ENCODE data around the gene LINS1. TPM values are rescaled to one million over a fixed set of nuclear protein-coding genes. Genes with fewer than 3 reads are reported as not detected.

LINS1 gene
- polyA plus RNA-seq (ENCODE audit: low read depth in 6 of 6) = 10 to 100 TPM; 10.2 to 25.3 (median 17.2) TPM

- no peak within 1 kb of the TSS for H3K4me3 Mint-ChIP-seq
- H3K36me3 Mint-ChIP-seq = peaks cover 0 to 3% of the 10 kb centered on the region in 2 donors
- ATAC-seq (ENCODE audit: low read depth in 2 of 2) (peak; percentile 85 to 87), DNase-seq (peak; percentile 100)
- no peaks in the 10 kb centered on the region for H3K9me3 Mint-ChIP-seq
- H3K4me1 Mint-ChIP-seq = peaks cover 20 to 35% (median 35%) of the 10 kb centered on the region in 3 donors
- peak within 1 kb of the TSS in 4 of 6 donors; percentile 69 to 97 (median 97) for H3K27ac Mint-ChIP-seq
- H3K27me3 Mint-ChIP-seq = no peaks in the 10 kb centered on the region
Measured at GRCh38 chr15:100602064-100602822, at the start of gene LINS1, which contains the start of gene ASB7. Gene LINS1 (minus strand): TSS chr15:100602184. CDS start chr15:100580842, 21,342 bp downstream. Gene ASB7 (plus strand): TSS chr15:100602589. CDS start chr15:100612217, 9,628 bp downstream.

- Mint-ChIP-seq H3K27ac (no peak overlapping the region), H3K4me3 (no peak overlapping the region), H3K36me3 (peaks cover 0 to 5% of the 10 kb centered on the region in 2 donors), H3K27me3 (no peaks in the 10 kb centered on the region), H3K9me3 (no peaks in the 10 kb centered on the region), H3K4me1 (peaks cover 0 to 3% (median 0%) of the 10 kb centered on the region in 3 donors)
- ATAC-seq (ENCODE audit: low read depth in 2 of 2) = no peak
- DNase-seq = no peak
Measured at GRCh38 chr15:100651253-100651652, 49.3 kb upstream of the LINS1 start.

- no peak overlapping the region for H3K27ac Mint-ChIP-seq
Measured at GRCh38 chr15:100650685-100651084, 48.7 kb upstream of the LINS1 start.

GRCh38 chr15:100648951-100649350, 47.0 kb upstream of the LINS1 start:
- H3K4me1 Mint-ChIP-seq = peaks cover 0 to 10% (median 0%) of the 10 kb centered on the region in 3 donors
- no peak overlapping the region for H3K4me3 Mint-ChIP-seq
- peaks cover 0 to 5% of the 10 kb centered on the region in 2 donors for H3K36me3 Mint-ChIP-seq
- ATAC-seq (ENCODE audit: low read depth in 2 of 2) = no peak
- H3K27ac Mint-ChIP-seq = no peak overlapping the region
- no peak for DNase-seq
- H3K9me3 Mint-ChIP-seq = no peaks in the 10 kb centered on the region
- H3K27me3 Mint-ChIP-seq = no peaks in the 10 kb centered on the region

More at GRCh38 chr15:100650685-100651084, 48.7 kb upstream of the LINS1 start:
- Mint-ChIP-seq H3K27me3 (no peaks in the 10 kb centered on the region), H3K36me3 (peaks cover 0 to 5% of the 10 kb centered on the region in 2 donors), H3K4me1 (peaks cover 0 to 9% (median 0%) of the 10 kb centered on the region in 3 donors), H3K4me3 (no peak overlapping the region), H3K9me3 (no peaks in the 10 kb centered on the region)
- DNase-seq (no peak), ATAC-seq (ENCODE audit: low read depth in 2 of 2) (no peak)

GRCh38 chr15:100645671-100646070, 43.7 kb upstream of the LINS1 start:
- Mint-ChIP-seq H3K27me3 (no peaks in the 10 kb centered on the region), H3K4me1 (peaks cover 2 to 27% (median 16%) of the 10 kb centered on the region in 3 donors), H3K36me3 (peaks cover 0 to 9% of the 10 kb centered on the region in 2 donors), H3K9me3 (no peaks in the 10 kb centered on the region), H3K27ac (no peak overlapping the region), H3K4me3 (no peak overlapping the region)
- ATAC-seq (ENCODE audit: low read depth in 2 of 2) = no peak
- no peak for DNase-seq

GRCh38 chr15:100642950-100643338, 41.0 kb upstream of the LINS1 start:
- no peaks in the 10 kb centered on the region for H3K27me3 Mint-ChIP-seq
- H3K27ac Mint-ChIP-seq = peak overlapping the region in 1 of 6 donors; percentile 30
- H3K36me3 Mint-ChIP-seq = peaks cover 0 to 4% of the 10 kb centered on the region in 2 donors
- no peaks in the 10 kb centered on the region for H3K9me3 Mint-ChIP-seq
- no peak for DNase-seq
- peaks cover 9 to 32% (median 21%) of the 10 kb centered on the region in 3 donors for H3K4me1 Mint-ChIP-seq
- ATAC-seq (ENCODE audit: low read depth in 2 of 2) = no peak
- H3K4me3 Mint-ChIP-seq = no peak overlapping the region

GRCh38 chr15:100642213-100642949, 40.4 kb upstream of the LINS1 start:
- Mint-ChIP-seq H3K27ac (no peak overlapping the region), H3K27me3 (no peaks in the 10 kb centered on the region), H3K4me1 (peaks cover 9 to 32% (median 21%) of the 10 kb centered on the region in 3 donors), H3K36me3 (peaks cover 0 to 4% of the 10 kb centered on the region in 2 donors), H3K4me3 (no peak overlapping the region), H3K9me3 (no peaks in the 10 kb centered on the region)
- ATAC-seq (ENCODE audit: low read depth in 2 of 2) = no peak
- no peak for DNase-seq

- no peak for ATAC-seq (ENCODE audit: low read depth in 2 of 2)
- no peaks in the 10 kb centered on the region for H3K27me3 Mint-ChIP-seq
- no peaks in the 10 kb centered on the region for H3K9me3 Mint-ChIP-seq
- H3K36me3 Mint-ChIP-seq = peaks cover 4 to 5% of the 10 kb centered on the region in 2 donors
- H3K27ac Mint-ChIP-seq = no peak overlapping the region
- no peak for DNase-seq
- no peak overlapping the region for H3K4me3 Mint-ChIP-seq
- H3K4me1 Mint-ChIP-seq = peaks cover 21 to 49% (median 31%) of the 10 kb centered on the region in 3 donors
Measured at GRCh38 chr15:100638177-100638730, 36.3 kb upstream of the LINS1 start.

GRCh38 chr15:100635406-100636071, 33.6 kb upstream of the LINS1 start:
- ATAC-seq (ENCODE audit: low read depth in 2 of 2) (no peak), DNase-seq (no peak)
- no peaks in the 10 kb centered on the region for H3K27me3 Mint-ChIP-seq
- H3K4me3 Mint-ChIP-seq = peak overlapping the region in 1 of 8 donors; percentile 55
- H3K4me1 Mint-ChIP-seq = peaks cover 19 to 34% (median 28%) of the 10 kb centered on the region in 3 donors
- peaks cover 2 to 11% of the 10 kb centered on the region in 2 donors for H3K36me3 Mint-ChIP-seq
- H3K27ac Mint-ChIP-seq = peak overlapping the region in 2 of 6 donors; percentile 40 to 84
- no peaks in the 10 kb centered on the region for H3K9me3 Mint-ChIP-seq

GRCh38 chr15:100633763-100634075, 31.7 kb upstream of the LINS1 start:
- no peak for ATAC-seq (ENCODE audit: low read depth in 2 of 2)
- Mint-ChIP-seq H3K27ac (no peak overlapping the region), H3K9me3 (no peaks in the 10 kb centered on the region), H3K27me3 (no peaks in the 10 kb centered on the region), H3K36me3 (peaks cover 12 to 23% of the 10 kb centered on the region in 2 donors), H3K4me1 (peaks cover 15 to 30% (median 28%) of the 10 kb centered on the region in 3 donors), H3K4me3 (no peak overlapping the region)
- no peak for DNase-seq

GRCh38 chr15:100631831-100632230, 29.8 kb upstream of the LINS1 start:
- peaks cover 12 to 23% of the 10 kb centered on the region in 2 donors for H3K36me3 Mint-ChIP-seq
- H3K27ac Mint-ChIP-seq = no peak overlapping the region
- no peak overlapping the region for H3K4me3 Mint-ChIP-seq
- H3K4me1 Mint-ChIP-seq = peaks cover 19 to 29% (median 25%) of the 10 kb centered on the region in 3 donors
- ATAC-seq (ENCODE audit: low read depth in 2 of 2) (no peak), DNase-seq (no peak)
- no peaks in the 10 kb centered on the region for H3K9me3 Mint-ChIP-seq
- no peaks in the 10 kb centered on the region for H3K27me3 Mint-ChIP-seq

GRCh38 chr15:100628746-100629145, 26.8 kb upstream of the LINS1 start:
- Mint-ChIP-seq H3K36me3 (peaks cover 12 to 23% of the 10 kb centered on the region in 2 donors), H3K27ac (no peak overlapping the region), H3K4me3 (no peak overlapping the region), H3K9me3 (no peaks in the 10 kb centered on the region), H3K4me1 (peaks cover 7 to 19% (median 12%) of the 10 kb centered on the region in 3 donors), H3K27me3 (no peaks in the 10 kb centered on the region)
- DNase-seq (no peak), ATAC-seq (ENCODE audit: low read depth in 2 of 2) (no peak)

GRCh38 chr15:100627789-100628395, 25.9 kb upstream of the LINS1 start:
- Mint-ChIP-seq H3K27me3 (no peaks in the 10 kb centered on the region), H3K36me3 (peaks cover 12 to 14% of the 10 kb centered on the region in 2 donors), H3K9me3 (no peaks in the 10 kb centered on the region), H3K4me3 (no peak overlapping the region), H3K27ac (no peak overlapping the region), H3K4me1 (peaks cover 0 to 10% (median 4%) of the 10 kb centered on the region in 3 donors)
- ATAC-seq (ENCODE audit: low read depth in 2 of 2) (peak; percentile 66), DNase-seq (peak; percentile 57)
